ENCODE results near the gene FZD4. TPM values are rescaled to one million over a fixed set of nuclear protein-coding genes. Genes with fewer than 3 reads are reported as not detected.
A peak's percentile ranks its signal among the peaks of the same experiment; 100 is the strongest.

The FZD4 gene
- total RNA-seq, 1 donor from 2014 or later = 11.9 TPM

- Mint-ChIP-seq H3K27ac (no peak overlapping the region), H3K9me3 (no peaks in the 10 kb centered on the region), H3K4me3 (peak overlapping the region; percentile 67), H3K36me3 (peaks cover 17% of the 10 kb centered on the region), H3K27me3 (peaks cover 14% of the 10 kb centered on the region), H3K4me1 (ENCODE audit: unreplicated experiment) (peaks cover 27% of the 10 kb centered on the region)
- TF ChIP-seq, protein P1, sequence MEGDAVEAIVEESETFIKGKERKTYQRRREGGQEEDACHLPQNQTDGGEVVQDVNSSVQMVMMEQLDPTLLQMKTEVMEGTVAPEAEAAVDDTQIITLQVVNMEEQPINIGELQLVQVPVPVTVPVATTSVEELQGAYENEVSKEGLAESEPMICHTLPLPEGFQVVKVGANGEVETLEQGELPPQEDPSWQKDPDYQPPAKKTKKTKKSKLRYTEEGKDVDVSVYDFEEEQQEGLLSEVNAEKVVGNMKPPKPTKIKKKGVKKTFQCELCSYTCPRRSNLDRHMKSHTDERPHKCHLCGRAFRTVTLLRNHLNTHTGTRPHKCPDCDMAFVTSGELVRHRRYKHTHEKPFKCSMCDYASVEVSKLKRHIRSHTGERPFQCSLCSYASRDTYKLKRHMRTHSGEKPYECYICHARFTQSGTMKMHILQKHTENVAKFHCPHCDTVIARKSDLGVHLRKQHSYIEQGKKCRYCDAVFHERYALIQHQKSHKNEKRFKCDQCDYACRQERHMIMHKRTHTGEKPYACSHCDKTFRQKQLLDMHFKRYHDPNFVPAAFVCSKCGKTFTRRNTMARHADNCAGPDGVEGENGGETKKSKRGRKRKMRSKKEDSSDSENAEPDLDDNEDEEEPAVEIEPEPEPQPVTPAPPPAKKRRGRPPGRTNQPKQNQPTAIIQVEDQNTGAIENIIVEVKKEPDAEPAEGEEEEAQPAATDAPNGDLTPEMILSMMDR (conservative IDR thresholded peaks at IDR 0.05) = no peak
- DNase-seq (ENCODE audit: extremely low spot score, unreplicated experiment) = no peak
Observed at GRCh38 chr11:86952221-86952875, 2.8 kb downstream of the FZD4 start.

GRCh38 chr11:86951706-86952105 lies 3.5 kb downstream of the FZD4 start:
- Mint-ChIP-seq H3K27ac (no peak overlapping the region), H3K9me3 (no peaks in the 10 kb centered on the region), H3K36me3 (peaks cover 20% of the 10 kb centered on the region), H3K4me1 (ENCODE audit: unreplicated experiment) (peaks cover 24% of the 10 kb centered on the region), H3K4me3 (peak overlapping the region; percentile 67), H3K27me3 (peaks cover 14% of the 10 kb centered on the region)
- DNase-seq (ENCODE audit: extremely low spot score, unreplicated experiment) = no peak
- TF ChIP-seq, protein P1 (conservative IDR thresholded peaks at IDR 0.05) = no peak

DNA sequence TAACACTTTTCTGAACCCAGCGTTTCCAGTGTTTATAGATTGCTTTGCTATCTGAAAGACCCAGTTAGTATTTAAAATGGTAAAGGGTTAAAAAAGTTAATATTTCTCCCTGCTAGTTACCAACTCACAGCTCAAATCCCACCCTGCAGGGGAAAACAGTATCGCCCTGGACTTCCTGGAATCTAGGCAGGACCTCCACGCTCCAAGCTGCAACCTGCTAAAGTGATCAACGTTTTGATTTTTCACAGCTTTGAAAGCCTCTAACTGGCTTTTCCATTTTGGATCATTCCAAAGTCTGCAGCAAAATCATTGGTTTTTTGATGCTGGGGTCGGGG lies 4.6 kb downstream of the FZD4 start:
- Mint-ChIP-seq H3K36me3 (peaks cover 28% of the 10 kb centered on the region), H3K27me3 (peaks cover 12% of the 10 kb centered on the region), H3K4me3 (peak overlapping the region; percentile 17), H3K27ac (no peak overlapping the region), H3K9me3 (no peaks in the 10 kb centered on the region), H3K4me1 (ENCODE audit: unreplicated experiment) (peaks cover 26% of the 10 kb centered on the region)
- TF ChIP-seq, protein P1 (conservative IDR thresholded peaks at IDR 0.05) = no peak
- DNase-seq (ENCODE audit: extremely low spot score, unreplicated experiment) = no peak

GRCh38 chr11:86949995-86950660 lies 5.1 kb downstream of the FZD4 start:
- H3K27me3 Mint-ChIP-seq = peaks cover 11% of the 10 kb centered on the region
- H3K27ac Mint-ChIP-seq = no peak overlapping the region
- peaks cover 26% of the 10 kb centered on the region for H3K4me1 Mint-ChIP-seq (ENCODE audit: unreplicated experiment)
- TF ChIP-seq, protein P1 (conservative IDR thresholded peaks at IDR 0.05) = no peak
- H3K9me3 Mint-ChIP-seq = no peaks in the 10 kb centered on the region
- H3K4me3 Mint-ChIP-seq = peak overlapping the region; percentile 17
- no peak for DNase-seq (ENCODE audit: extremely low spot score, unreplicated experiment)
- H3K36me3 Mint-ChIP-seq = peaks cover 29% of the 10 kb centered on the region

DNA sequence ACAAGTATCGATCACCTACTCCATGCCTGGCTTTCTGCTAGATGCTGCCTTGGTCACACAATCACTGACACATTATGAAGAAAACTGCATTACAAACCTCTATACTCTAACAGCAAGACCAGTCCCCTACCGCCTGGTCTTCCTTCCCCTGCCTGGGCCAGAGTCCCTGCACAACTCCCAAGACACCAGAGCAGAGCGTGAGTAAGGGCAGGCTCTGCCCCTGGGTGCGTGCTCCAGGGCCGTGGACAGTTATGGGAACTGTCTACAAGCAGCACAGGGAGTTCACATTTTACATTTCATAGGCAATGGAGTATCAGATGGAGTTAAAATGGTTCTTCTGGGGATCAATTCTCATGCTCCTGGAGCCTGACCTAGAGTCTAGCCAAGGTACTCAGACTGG lies 6.5 kb downstream of the FZD4 start:
- Mint-ChIP-seq H3K9me3 (no peaks in the 10 kb centered on the region), H3K4me1 (ENCODE audit: unreplicated experiment) (peaks cover 20% of the 10 kb centered on the region), H3K36me3 (peaks cover 34% of the 10 kb centered on the region), H3K4me3 (no peak overlapping the region), H3K27me3 (peaks cover 4% of the 10 kb centered on the region), H3K27ac (no peak overlapping the region)
- no peak for DNase-seq (ENCODE audit: extremely low spot score, unreplicated experiment)
- TF ChIP-seq, protein P1 (conservative IDR thresholded peaks at IDR 0.05) = no peak

Data from type B pancreatic cell (in vitro differentiated cells).